Hepatocyte (in vitro differentiated cells): ENCODE data around the gene CCDC47.

Experiments
- CTCF ChIP-seq: fragments of 200-600 bp; sonication (generic); IDR thresholded peaks from 2 replicates; pipeline ENCODE4 v1.5.1; 2016; ENCODE audit warnings: antibody characterized with exemption, mild to moderate bottlenecking; ENCODE audit not compliant: poor library complexity
- EZH2 ChIP-seq: fragments of 200-600 bp; sonication (generic); IDR thresholded peaks from 2 replicates; pipeline ENCODE4 v1.6.1; 2016; ENCODE audit warnings: antibody characterized with exemption, mild to moderate bottlenecking, borderline replicate concordance
- EZH2phosphoT487 ChIP-seq: fragments of 200-600 bp; sonication (generic); IDR thresholded peaks from one replicate; pipeline ENCODE4 v1.6.1; 2018; ENCODE audit warnings: antibody characterized with exemption, mild to moderate bottlenecking, low read depth, moderate library complexity; ENCODE audit not compliant: unreplicated experiment, severe bottlenecking

- TF ChIP-seq CTCF (no peak), EZH2 (no peak), EZH2phosphoT487 (no peak)
Measured at GRCh38 chr17:63775420-63775819, 2.0 kb upstream of the CCDC47 start.
